Left ventricle myocardium superior (tissue), 1 donor: ENCODE results near the gene SEBOX. TPM values are rescaled to one million over a fixed set of nuclear protein-coding genes. Genes with fewer than 3 reads are reported as not detected.
"Not testable (repeated sequence)": the region's sequence is repeated elsewhere in the genome, so short reads cannot be mapped to it uniquely, and the experiment has no call there.

Source experiments
- ATAC-seq: fragments of 200-7000 bp; cut with Tn5 transposase; one replicate; pipeline ENCODE4 v1.9.1; 2020; ENCODE audit warnings: mild to moderate bottlenecking, moderate library complexity
- DNase-seq: peaks from one replicate; pipeline ENCODE4 v3.0.0-alpha.2; 2020
- intact Hi-C: fragments of 100-400 bp; cut with micrococcal nuclease; formaldehyde crosslinking; loops from one replicate; pipeline ENCODE4 v1.11.0; 2022
- total RNA-seq: library from RNA; stranded (reverse); fragmentation: NEBNext Ultra II Directional; extraction: Animal tissue kit (Norgen Biotek cat#: 25700); gene quantifications from one replicate; pipeline ENCODE4 v1.2.1, GENCODE V29; 2021
- donor health status: DM: no; HTN: yes; CAD: no; lungs with severe emphysema.

Gene SEBOX
- total RNA-seq, 1 donor from 2014 or later = not detected

DNA sequence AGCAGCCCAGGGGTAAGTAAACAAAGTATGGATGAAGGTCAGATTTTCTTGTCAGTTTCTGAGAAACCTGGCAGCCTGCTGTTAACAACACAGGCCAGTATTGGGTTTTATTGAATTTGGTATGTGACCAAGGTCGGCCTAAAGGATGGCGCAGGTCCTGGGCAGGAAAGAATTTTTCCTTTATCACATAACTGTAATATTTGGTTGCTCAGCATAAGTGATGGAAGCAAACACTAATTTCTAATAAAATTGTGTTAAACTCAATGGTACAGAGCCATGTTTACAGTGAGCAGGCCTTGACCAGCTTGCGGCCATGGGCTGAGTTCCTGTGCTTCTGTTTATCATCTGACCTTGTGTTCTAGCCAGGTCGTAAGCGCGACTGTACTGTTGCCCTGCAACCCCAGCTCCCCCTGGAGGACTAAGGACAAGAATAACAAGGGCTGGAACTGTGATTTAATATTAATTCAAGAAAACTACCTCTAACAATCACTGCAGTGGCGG, 18.2 kb downstream of the SEBOX start:
- peak; percentile 44 for ATAC-seq
- no peak for DNase-seq
- intact Hi-C loops = no loop called here

GRCh38 chr17:28346199-28346580, 18.8 kb downstream of the SEBOX start:
- DNase-seq = no peak
- intact Hi-C loops = no loop called here
- ATAC-seq = no peak

GRCh38 chr17:28345419-28346198, 19.4 kb downstream of the SEBOX start:
- intact Hi-C loops = no loop called here
- DNase-seq (peak; percentile 64), ATAC-seq (peak; percentile 74)

- intact Hi-C loops = no loop called here
- no peak for DNase-seq
- no peak for ATAC-seq
Observed at GRCh38 chr17:28344435-28344901, 20.5 kb downstream of the SEBOX start.

GRCh38 chr17:28344011-28344410, 21.0 kb downstream of the SEBOX start:
- intact Hi-C loops = no loop called here
- no peak for ATAC-seq
- DNase-seq = no peak

DNA sequence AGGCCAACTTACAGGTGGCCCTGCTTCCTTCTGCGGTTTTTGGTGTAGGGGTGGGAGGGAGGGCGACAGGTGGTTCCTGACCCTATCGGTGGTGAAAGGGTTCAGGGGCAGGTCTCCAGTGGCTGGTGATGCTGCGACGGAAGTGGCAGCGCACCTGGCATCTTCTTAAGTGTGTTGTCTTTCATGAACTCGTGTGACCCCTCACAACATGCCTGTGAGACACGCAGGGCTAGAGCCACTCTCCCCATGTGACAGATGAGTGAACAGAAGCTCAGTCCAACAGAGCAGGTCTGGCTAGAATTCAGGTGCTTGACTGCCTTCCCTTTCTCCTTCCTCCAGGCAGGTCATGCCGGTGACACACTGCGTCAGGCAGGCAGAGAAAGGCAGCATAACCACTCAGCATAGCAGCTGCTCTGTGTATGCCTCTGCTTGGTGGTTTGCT, 21.5 kb downstream of the SEBOX start:
- intact Hi-C loops = no loop called here
- DNase-seq = no peak
- peak; percentile 10 for ATAC-seq

DNA sequence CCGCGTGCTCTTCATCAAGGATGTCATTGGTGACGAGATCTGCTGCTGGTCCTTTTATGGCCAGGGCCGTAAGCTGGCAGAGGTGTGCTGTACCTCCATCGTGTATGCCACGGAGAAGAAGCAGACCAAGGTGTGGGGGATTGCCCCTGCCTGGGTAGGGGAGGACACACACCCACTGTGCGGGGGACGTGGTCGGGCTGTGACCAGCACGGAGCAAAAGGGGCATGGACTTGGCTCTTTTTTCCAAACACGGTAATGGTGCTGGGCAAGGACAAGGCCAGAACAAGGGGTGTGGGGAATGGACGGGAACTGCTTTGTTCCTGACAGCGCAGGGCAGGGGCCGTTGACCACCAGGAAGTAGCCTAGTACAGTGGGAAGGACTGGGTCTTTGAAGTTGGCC, 22.7 kb downstream of the SEBOX start:
- DNase-seq (no peak), ATAC-seq (no peak)
- intact Hi-C loops = no loop called here

DNA sequence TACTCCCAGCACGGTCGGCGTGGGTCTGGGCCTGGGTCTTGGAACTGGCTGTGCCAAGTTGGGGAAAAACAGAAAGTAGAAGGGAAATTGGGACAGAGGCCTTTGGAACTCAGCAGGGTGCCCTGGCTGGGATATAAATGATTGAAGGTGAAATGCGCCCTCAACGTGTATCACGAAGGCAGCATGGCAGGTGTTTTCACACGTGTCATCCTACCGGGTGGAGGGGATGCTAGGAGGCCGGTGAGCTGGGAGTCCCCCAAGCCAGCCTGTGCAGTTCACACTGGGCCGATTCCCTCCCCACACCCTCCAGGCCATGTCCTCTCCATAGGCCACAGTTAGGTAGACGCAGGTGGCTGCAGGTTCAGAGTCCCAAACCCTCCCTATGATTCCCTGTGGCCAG, 23.5 kb downstream of the SEBOX start:
- ATAC-seq = no peak
- intact Hi-C loops = no loop called here

GRCh38 chr17:28340374-28340773, 24.6 kb downstream of the SEBOX start:
- intact Hi-C loops = no loop called here
- ATAC-seq (no peak), DNase-seq (no peak)

More for the DNA sequence above, 23.5 kb downstream of the SEBOX start:
- DNase-seq = no peak

GRCh38 chr17:28339431-28339830, 25.6 kb downstream of the SEBOX start:
- no peak for ATAC-seq
- DNase-seq = no peak
- intact Hi-C loops = no loop called here

DNA sequence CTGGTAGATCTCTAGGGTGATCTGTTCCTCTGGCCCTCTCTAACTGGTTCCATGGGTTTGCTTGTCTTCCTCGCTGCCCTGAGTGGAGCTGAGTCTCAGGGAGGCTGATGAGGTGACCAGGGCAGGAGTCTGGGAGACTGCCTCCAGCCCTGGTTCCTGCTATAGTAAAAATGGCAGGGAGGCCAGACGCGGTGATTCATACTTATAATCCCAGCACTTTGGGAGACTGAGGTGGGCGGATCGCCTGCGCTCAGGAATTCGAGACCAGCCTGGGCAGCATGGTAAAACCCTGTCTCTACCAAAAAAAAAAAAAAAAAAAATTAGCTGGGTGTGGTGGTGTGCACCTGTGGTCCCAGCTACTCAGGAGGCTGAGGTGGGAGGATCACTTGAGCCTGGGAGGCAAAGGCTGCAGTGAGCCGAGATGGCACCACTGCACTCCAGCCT, 26.2 kb downstream of the SEBOX start:
- ATAC-seq, DNase-seq, intact Hi-C loops: not testable (repeated sequence)

GRCh38 chr17:28338056-28338768, 26.8 kb downstream of the SEBOX start:
- DNase-seq (no peak), ATAC-seq (no peak)
- intact Hi-C loops = no loop called here

GRCh38 chr17:28335959-28336871, 28.8 kb downstream of the SEBOX start:
- DNase-seq (peak; percentile 48), ATAC-seq (peak; percentile 28)
- intact Hi-C loops = no loop called here

DNA sequence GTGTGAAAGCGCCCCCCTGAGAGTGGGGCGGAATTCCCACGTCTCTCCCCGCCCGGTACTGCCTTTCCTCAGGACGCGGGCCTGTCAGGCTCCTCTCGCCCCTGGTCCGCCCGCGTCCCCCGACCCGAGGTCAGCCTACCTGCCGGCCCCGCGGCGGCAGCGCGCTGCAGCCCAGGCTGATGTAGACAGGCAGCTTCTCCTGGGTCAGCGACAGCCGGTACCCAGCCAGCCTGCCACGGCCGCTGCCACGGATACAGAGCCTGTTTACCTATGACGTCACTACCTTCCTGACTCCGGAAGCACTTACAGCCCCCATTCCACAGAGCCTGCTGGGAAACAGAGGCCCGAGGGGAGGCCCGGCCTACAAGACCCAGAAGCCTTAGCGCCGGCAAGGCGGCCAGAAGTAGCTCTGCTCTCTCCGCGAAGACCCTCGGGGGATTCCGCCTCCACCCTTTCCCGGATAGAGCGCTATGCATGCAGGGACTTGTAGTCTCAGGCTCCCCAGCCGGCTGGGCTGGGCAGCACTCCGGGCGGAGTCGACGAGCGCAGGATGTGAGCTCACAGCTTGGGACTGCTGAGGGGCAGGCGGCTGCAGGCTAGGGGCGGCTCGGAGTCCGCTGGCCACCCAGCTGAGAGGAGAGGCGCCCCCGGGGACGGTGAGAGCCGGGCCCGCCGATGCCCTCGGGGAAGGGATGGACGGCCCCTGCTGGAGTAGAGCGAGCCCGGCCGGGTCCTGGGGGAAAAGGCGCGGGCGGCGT, 29.6 kb downstream of the SEBOX start, which contains the start of the genes IFT20 and TNFAIP1:
Gene IFT20, minus strand, starts transcription at position 272 of the 758 bp plus-strand sequence. CDS start 3,487 bp downstream, outside the sequence.
Gene TNFAIP1, plus strand, starts transcription at position 561 of the 758 bp plus-strand sequence. CDS start 3,761 bp downstream, outside the sequence.
- ATAC-seq (peak; percentile 97), DNase-seq (peak; percentile 99)
- intact Hi-C loops = no loop called here

DNA sequence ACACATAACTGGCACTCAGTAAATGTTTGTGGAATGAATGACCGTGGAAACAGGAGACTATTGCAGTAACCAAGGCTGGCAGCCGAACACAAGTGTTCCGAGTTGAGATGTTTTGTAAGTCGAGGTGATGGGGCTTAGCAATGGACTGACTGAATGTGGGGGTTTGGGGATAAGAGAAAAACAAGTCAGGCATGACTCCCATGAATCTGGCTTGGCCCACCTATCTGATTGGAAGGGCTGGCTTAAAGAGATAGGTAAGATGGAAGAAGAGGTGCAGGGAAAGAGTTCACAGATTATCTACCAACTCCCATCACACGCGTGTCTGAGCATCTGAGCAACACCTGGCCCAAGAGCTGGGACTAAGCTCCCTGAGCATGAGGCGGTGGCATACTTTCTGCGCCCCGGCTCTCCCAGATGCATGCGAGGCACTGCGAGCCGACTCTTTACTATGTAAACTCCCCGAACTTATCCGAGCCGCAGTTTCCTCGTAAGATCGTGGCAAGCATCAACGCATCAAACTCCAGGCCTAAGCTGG, 30.3 kb downstream of the SEBOX start:
- intact Hi-C loops = no loop called here
- DNase-seq (no peak), ATAC-seq (no peak)

- DNase-seq = no peak
- intact Hi-C loops = no loop called here
- no peak for ATAC-seq
Observed at GRCh38 chr17:28334171-28334570, 30.8 kb downstream of the SEBOX start.

GRCh38 chr17:28333083-28333746, 31.8 kb downstream of the SEBOX start:
- DNase-seq = no peak
- no peak for ATAC-seq
- intact Hi-C loops = no loop called here
